Ramos (cell line): ENCODE data around the gene PRAMEF26.
"Not testable (repeated sequence)": the region's sequence is repeated elsewhere in the genome, so short reads cannot be mapped to it uniquely, and the experiment has no call there.

Experiments
- in situ Hi-C: fragments of 300-500 bp; cut with MboI; formaldehyde crosslinking; loops from one replicate; pipeline ENCODE4 v1.14.3; 2022; ENCODE audit warnings: low sequenced_read_pairs; ENCODE audit not compliant: unreplicated experiment

Gene PRAMEF26

DNA sequence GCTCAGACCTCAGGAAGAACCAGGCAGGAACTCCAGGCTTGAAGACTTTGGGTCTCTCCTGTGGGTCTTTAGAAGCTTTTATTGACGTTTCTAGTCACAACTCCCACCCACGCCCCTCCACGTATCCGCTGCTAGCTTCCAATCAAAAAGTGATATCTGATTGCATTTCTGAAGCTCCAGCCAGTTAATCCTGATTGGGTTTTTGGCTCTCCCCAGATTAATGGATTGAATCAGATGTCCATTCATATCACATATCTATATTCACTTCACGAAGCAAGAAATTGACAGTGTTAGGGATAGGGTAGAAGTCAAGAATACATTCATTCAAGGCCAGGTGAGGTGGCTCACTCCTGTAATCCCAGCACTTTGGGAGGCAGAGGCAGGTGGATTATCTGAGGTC is at the start of gene PRAMEF26:
Gene PRAMEF26 (minus strand): TSS at position 101 of the 400 bp plus-strand sequence. CDS start 2,914 bp downstream, outside the sequence.
- in situ Hi-C loops = not testable (repeated sequence)

DNA sequence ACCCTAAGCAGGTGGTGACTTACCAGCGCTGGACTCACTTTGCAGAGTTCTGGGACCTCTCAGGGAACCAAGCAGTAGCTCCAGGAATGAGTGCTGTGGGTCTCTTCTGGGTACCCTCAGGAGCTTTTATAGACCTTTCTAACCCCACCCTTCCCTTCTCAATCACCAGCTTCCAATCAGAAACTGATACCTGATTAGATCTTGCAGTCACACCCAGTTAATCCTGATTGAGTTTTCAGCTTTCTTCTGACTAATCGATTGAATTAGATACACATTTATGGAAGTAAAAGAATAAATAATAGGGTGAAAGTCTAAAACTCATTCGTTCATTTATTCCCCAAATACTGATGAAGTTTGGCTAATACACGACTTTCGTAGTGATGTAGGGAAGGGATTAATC is 45.5 kb upstream of the PRAMEF26 start, which contains the start of gene PRAMEF13:
Gene PRAMEF13 (minus strand): TSS at position 101 of the 400 bp plus-strand sequence. CDS start 1,820 bp downstream, outside the sequence.
- in situ Hi-C loops = not testable (repeated sequence)

DNA sequence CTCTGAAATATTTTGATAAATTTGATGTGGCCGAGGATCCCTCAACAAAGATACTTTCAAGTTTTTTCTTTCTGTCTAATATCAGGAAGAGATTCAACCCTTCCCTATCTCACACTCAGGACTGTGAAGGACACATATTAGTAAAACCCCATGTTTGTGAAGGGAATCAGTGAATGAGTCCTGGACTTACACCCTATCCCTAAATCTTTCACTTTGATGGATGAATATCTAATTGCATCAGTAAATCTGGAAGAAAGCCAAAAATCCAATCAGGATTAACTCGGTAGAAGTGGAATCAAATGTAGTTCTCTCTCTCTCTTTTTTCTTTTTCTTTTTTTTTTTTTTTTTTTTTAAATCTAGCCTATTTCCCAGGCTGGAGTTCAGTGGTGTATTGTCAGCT is 15.7 kb upstream of the PRAMEF26 start, which contains the start of gene PRAMEF9:
Gene PRAMEF9 (plus strand): TSS at position 301 of the 400 bp plus-strand sequence. CDS start 3,433 bp downstream, outside the sequence.
- in situ Hi-C loops = not testable (repeated sequence)

DNA sequence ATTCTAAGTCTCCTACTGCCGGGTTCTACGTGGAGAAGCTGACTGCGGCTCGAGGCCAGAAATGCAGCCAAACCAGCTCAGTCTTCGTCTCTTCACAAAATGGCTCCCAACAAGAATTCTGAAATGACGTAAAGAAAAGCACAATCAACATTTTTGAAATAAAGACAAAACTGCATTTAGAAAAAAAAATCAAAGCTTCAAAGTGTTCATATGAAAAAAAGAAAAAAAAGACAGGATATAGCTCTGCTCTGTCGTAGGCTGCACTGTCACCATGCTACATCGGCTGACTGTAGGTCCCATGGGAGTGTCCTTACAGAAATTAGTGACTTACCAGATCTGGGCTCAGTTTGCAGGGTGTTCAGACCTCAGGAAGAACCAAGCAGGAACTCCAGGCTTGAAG is 9.7 kb upstream of the PRAMEF26 start, which contains the start of gene HNRNPCL4:
Gene HNRNPCL4 (minus strand): TSS at position 101 of the 400 bp plus-strand sequence. CDS start 164 bp downstream, outside the sequence.
- in situ Hi-C loops = not testable (repeated sequence)

DNA sequence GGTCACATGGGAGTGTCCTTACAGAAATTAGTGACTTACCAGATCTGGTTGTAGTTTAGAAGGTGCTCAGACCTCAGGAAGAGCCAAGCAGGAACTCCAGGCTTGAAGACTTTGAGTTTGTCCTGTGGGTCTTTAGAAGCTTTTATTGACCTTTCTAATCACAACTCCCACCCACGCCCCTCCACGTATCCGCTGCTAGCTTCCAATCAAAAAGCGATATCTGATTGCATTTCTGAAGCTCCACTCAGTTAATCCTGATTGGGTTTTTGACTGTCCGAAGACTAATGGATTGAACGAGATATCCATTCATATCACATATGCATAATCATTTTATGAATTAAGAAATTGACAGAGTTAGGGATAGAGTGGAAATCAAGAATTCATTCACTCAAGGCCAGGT is 39.1 kb downstream of the PRAMEF26 start, which contains the start of gene HNRNPCL2:
Gene HNRNPCL2 (minus strand): TSS at position 101 of the 400 bp plus-strand sequence. CDS start 454 bp downstream, outside the sequence.
- in situ Hi-C loops = not testable (repeated sequence)
